MCF 10A (cell line): ENCODE measurements around the gene LOXHD1. TPM values are rescaled to one million over a fixed set of nuclear protein-coding genes. Genes with fewer than 3 reads are reported as not detected.

ENCODE experiments used
- BruUV-seq: library from RNA; stranded (reverse); fragments of 400-500 nt; replicated peaks from 2 replicates; lab custom pipeline; 2021; lab: Mats Ljungman, UMichigan
- CTCF ChIA-PET: fragments of 300-600 bp; sonication (Branson Sonifier 250); formaldehyde crosslinking; extraction: SDS; loops from one replicate; lab custom pipeline; 2021; ENCODE audit warnings: antibody characterized with exemption, inconsistent platforms; lab: Yijun Ruan, JAX
- POLR2A ChIA-PET: fragments of 300-600, 350-650 bp; sonication (Branson Sonifier 250); formaldehyde crosslinking; extraction: SDS; loops from one replicate; lab custom pipeline; 2020; ENCODE audit warnings: antibody characterized with exemption, inconsistent platforms; lab: Yijun Ruan, JAX
- DNase-seq: peaks from one replicate; pipeline ENCODE4 v3.0.0-alpha.2; 2018; ENCODE audit not compliant: unreplicated experiment
- H3K27ac Mint-ChIP-seq: one replicate; pipeline ENCODE4 v1.8.0; 2022; ENCODE audit warnings: mild to moderate bottlenecking, low read depth, mixed read lengths; ENCODE audit not compliant: unreplicated experiment
- H3K27me3 Mint-ChIP-seq: one replicate; pipeline ENCODE4 v1.8.0; 2022; ENCODE audit warnings: mixed read lengths; ENCODE audit not compliant: insufficient read depth, unreplicated experiment
- H3K36me3 Mint-ChIP-seq: one replicate; pipeline ENCODE4 v1.8.0; 2022; ENCODE audit warnings: mild to moderate bottlenecking, moderate library complexity, mixed read lengths; ENCODE audit not compliant: insufficient read depth, unreplicated experiment
- H3K4me1 Mint-ChIP-seq: one replicate; pipeline ENCODE4 v1.8.0; 2022; ENCODE audit warnings: mixed read lengths; ENCODE audit not compliant: insufficient read depth, unreplicated experiment
- H3K4me3 Mint-ChIP-seq: one replicate; pipeline ENCODE4 v1.8.0; 2022; ENCODE audit warnings: mild to moderate bottlenecking, moderate library complexity, mixed read lengths; ENCODE audit not compliant: unreplicated experiment
- H3K9me3 Mint-ChIP-seq: one replicate; pipeline ENCODE4 v1.8.0; 2022; ENCODE audit warnings: mixed read lengths; ENCODE audit not compliant: unreplicated experiment
- intact Hi-C: fragments of 100-400 bp; cut with micrococcal nuclease; formaldehyde crosslinking; loops from 2 replicates; pipeline ENCODE4 v1.14.1; 2022
- total RNA-seq: library from RNA; stranded (reverse); gene quantifications from 2 replicates; pipeline ENCODE4 v1.2.3, GENCODE V29; 2022
- TF ChIP-seq, protein P1 (sequence below): fragments of 200-600 bp; IDR thresholded peaks from one replicate; pipeline ENCODE4 v1.8.0; 2022; ENCODE audit warnings: antibody characterized with exemption, mild to moderate bottlenecking; ENCODE audit not compliant: unreplicated experiment

Gene LOXHD1
- total RNA-seq, 1 experiment from 2014 or later, result not detected

DNA sequence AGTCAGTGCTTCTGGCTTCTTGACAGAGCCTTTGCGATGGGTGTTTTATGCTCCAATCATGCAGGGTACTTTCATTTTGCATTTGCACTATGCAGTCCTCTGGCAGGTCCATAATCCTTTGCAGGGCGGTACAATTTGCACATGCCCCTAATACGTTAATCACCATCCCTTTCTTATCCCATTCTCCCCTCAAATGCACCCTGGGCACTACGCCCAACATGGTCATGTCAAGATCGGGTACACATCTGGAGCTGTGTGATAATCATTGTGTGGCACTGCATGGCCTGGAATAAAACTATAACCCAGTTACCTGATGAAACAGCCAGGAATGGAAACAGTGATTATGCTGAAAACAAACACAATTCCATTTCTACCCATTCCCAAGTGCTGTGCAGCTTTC is 27.7 kb downstream of the LOXHD1 start:
- BruUV-seq, result no TSS peak
- H3K4me1 Mint-ChIP-seq, result peaks cover 10% of the 10 kb centered on the region

DNA sequence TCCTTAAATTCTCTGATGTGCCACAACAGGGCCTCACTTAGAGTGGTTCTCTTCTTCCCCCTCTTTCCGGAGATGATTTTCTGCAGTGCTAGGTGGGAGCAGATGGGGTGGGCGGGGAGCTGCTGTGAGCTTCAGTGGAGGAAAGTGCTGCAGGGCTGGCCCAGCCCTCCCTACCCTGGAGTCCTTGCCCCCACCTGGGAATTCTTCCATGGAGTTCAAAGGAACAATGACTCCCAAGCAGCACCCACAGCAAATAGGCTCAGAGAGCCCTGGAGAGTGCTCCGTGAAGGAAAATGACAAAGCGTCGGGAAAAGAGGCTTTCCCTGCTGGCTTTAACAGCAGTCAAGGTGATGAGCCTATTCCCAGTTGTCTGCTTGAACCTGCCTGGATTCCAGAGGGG is 28.8 kb downstream of the LOXHD1 start:
- no TSS peak for BruUV-seq
- intact Hi-C loops, result no loop called here
- H3K4me3 Mint-ChIP-seq, result no peak overlapping the region
- TF ChIP-seq, protein P1, sequence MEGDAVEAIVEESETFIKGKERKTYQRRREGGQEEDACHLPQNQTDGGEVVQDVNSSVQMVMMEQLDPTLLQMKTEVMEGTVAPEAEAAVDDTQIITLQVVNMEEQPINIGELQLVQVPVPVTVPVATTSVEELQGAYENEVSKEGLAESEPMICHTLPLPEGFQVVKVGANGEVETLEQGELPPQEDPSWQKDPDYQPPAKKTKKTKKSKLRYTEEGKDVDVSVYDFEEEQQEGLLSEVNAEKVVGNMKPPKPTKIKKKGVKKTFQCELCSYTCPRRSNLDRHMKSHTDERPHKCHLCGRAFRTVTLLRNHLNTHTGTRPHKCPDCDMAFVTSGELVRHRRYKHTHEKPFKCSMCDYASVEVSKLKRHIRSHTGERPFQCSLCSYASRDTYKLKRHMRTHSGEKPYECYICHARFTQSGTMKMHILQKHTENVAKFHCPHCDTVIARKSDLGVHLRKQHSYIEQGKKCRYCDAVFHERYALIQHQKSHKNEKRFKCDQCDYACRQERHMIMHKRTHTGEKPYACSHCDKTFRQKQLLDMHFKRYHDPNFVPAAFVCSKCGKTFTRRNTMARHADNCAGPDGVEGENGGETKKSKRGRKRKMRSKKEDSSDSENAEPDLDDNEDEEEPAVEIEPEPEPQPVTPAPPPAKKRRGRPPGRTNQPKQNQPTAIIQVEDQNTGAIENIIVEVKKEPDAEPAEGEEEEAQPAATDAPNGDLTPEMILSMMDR, result no peak
- DNase-seq, result no peak
- H3K36me3 Mint-ChIP-seq, result peaks cover 5% of the 10 kb centered on the region
- peaks cover 10% of the 10 kb centered on the region for H3K4me1 Mint-ChIP-seq
- H3K27me3 Mint-ChIP-seq, result peaks cover 16% of the 10 kb centered on the region
- H3K9me3 Mint-ChIP-seq, result no peaks in the 10 kb centered on the region
- ChIA-PET POLR2A (interaction anchor here (1.1 kb wide), 1 partner anchor 15 kb away, joined by 3 read pairs; no protein-coding TSS in a partner anchor), CTCF (interaction anchor here (0.7 to 8.8 kb wide), 5 partner anchors 9 to 346 kb away, joined by 3 to 181 read pairs (median 4); no protein-coding TSS in a partner anchor)
- no peak overlapping the region for H3K27ac Mint-ChIP-seq

More for the DNA sequence above, 27.7 kb downstream of the LOXHD1 start:
- intact Hi-C loops, result no loop called here
- ChIA-PET CTCF (interaction anchor here (1.4 to 8.8 kb wide), 2 partner anchors 29 to 347 kb away, joined by 4 to 181 read pairs; no protein-coding TSS in a partner anchor), POLR2A (no interaction called here)
- TF ChIP-seq, protein P1, result no peak
- no peak for DNase-seq
- Mint-ChIP-seq H3K27me3 (peaks cover 14% of the 10 kb centered on the region), H3K4me3 (no peak overlapping the region), H3K27ac (no peak overlapping the region), H3K36me3 (no peaks in the 10 kb centered on the region), H3K9me3 (no peaks in the 10 kb centered on the region)

DNA sequence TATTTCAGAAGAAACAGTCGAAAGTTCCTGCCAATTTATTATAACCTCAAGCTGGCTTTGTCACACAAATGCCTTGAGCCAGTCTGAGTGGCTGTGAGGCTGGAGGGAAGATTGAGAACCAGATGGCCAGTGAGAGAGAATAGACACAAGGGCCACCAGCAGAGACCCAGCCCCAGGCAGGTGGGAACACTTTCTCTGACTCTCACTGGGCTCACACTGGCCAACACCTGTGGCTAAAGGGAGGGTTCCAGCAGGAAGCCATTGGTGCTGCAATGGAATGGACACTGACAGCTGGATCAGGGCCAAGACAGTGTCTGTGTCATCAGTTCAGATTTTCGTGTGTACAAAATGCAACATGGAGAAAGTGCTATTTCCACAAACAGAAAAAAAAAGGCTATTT is 29.9 kb downstream of the LOXHD1 start:
- intact Hi-C loops, result no loop called here
- Mint-ChIP-seq H3K4me3 (no peak overlapping the region), H3K36me3 (peaks cover 5% of the 10 kb centered on the region), H3K27me3 (peaks cover 16% of the 10 kb centered on the region), H3K4me1 (peaks cover under 1% of the 10 kb centered on the region), H3K9me3 (no peaks in the 10 kb centered on the region), H3K27ac (no peak overlapping the region)
- ChIA-PET POLR2A (interaction anchor here (1.1 kb wide), 1 partner anchor 16 kb away, joined by 3 read pairs; no protein-coding TSS in a partner anchor), CTCF (interaction anchor here (0.7 to 8.8 kb wide), 2 partner anchors 287 to 345 kb away, joined by 4 to 181 read pairs; no protein-coding TSS in a partner anchor)
- TF ChIP-seq, protein P1, result no peak
- DNase-seq, result peak; percentile 17
- no TSS peak for BruUV-seq

DNA sequence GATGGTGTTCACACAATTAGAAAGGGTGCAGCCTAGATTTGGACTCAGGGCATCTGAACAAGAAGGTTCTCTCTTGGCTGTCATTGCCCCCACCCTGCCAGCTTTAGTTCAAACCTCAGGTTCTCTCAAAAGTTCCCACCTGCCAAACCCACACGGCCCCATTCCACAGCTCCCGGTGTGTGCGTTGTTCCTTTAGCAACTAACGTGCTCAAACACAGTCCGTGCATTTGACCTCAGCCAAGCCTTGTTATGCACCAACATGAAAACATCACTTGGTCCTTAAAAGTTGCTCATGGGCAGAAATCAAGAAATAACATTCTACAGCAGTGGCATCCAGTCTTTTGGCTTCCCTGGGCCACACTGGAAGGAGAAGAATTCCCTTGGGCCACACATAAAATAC is 32.0 kb downstream of the LOXHD1 start:
- Mint-ChIP-seq H3K9me3 (no peaks in the 10 kb centered on the region), H3K4me1 (no peaks in the 10 kb centered on the region), H3K27ac (no peak overlapping the region), H3K36me3 (peaks cover 5% of the 10 kb centered on the region), H3K27me3 (peaks cover 16% of the 10 kb centered on the region), H3K4me3 (no peak overlapping the region)
- BruUV-seq, result no TSS peak
- POLR2A ChIA-PET, result no interaction called here
- no peak for DNase-seq
- CTCF ChIA-PET, result interaction anchor here (0.6 to 8.8 kb wide), 7 partner anchors 19 to 463 kb away, joined by 3 to 181 read pairs (median 5); partner anchors contain the start of gene LOXHD1
- intact Hi-C loops, result no loop called here
- TF ChIP-seq, protein P1, result no peak
